ENCODE measurements around the gene GIGYF2. TPM values are rescaled to one million over a fixed set of nuclear protein-coding genes. Genes with fewer than 3 reads are reported as not detected.

The GIGYF2 gene
- total and polyA plus RNA-seq, 2 of the 4 experiments (the other 2 are of a cell fraction) = 14.7 to 66.0 TPM

GRCh38 chr2:232889876-232890401 lies 192.8 kb downstream of the GIGYF2 start:
- H2AFZ ChIP-seq (replicated peaks; ENCODE audit: low read length, poor library complexity) = no peak overlapping the region
- dilution Hi-C loops (cut with HindIII; ENCODE audit: low sequenced_read_pairs, unreplicated experiment) (no loop called here), intact Hi-C loops (cut with micrococcal nuclease) (no loop called here), in situ Hi-C loops (cut with MboI; ENCODE audit: low sequenced_read_pairs) (no loop called here)
- no peaks in the 10 kb centered on the region for H3K79me1 ChIP-seq (ENCODE audit: low read depth in 1 of 2, low read length in 2 of 2)
- no peak overlapping the region for H3K18ac ChIP-seq (ENCODE audit: low read depth, low read length)
- DNase-seq (no peak), ATAC-seq (ENCODE audit: low read depth) (no peak)
- H3K23ac ChIP-seq (ENCODE audit: low read depth, low read length) = no peak overlapping the region
- H3K56ac ChIP-seq (ENCODE audit: extremely low read depth, insufficient read depth, low read length) = no peak overlapping the region
- no peak overlapping the region for H2AK9ac ChIP-seq (replicated peaks; ENCODE audit: low read depth, low read length, poor library complexity)
- no peak overlapping the region for H2BK20ac ChIP-seq (ENCODE audit: low read depth, low read length)
- no peak overlapping the region for H3K27ac ChIP-seq (ENCODE audit: insufficient read depth, low read length)
- BruUV-seq (replicated peaks) = no TSS peak
- no peak overlapping the region for H2BK120ac ChIP-seq (ENCODE audit: low read depth, low read length)
- peaks cover 4% of the 10 kb centered on the region; the same call in 1 of the 2 replicates for H3K27me3 ChIP-seq (ENCODE audit: control insufficient read depth, insufficient read depth, low read length)
- CTCF ChIA-PET = no interaction called here
- peaks cover 10% of the 10 kb centered on the region; the same call in 1 of the 2 replicates for H3K9me1 ChIP-seq (ENCODE audit: insufficient read depth, low read length)
- no peak overlapping the region for H2AK5ac ChIP-seq (ENCODE audit: low read depth, low read length)
- TF ChIP-seq BHLHE40 (IDR thresholded peaks at IDR 0.05; ENCODE audit: low read depth, low read length) (no peak), RAD21 (IDR thresholded peaks at IDR 0.05; ENCODE audit: low read length) (no peak), CTCF (conservative IDR thresholded peaks at IDR 0.05; ENCODE audit: low read depth, low read length) (no peak), SMC3 (IDR thresholded peaks at IDR 0.05; ENCODE audit: low read depth, low read length) (no peak), MAFK (IDR thresholded peaks at IDR 0.05; ENCODE audit: low read depth, low read length) (no peak), POLR2A (IDR thresholded peaks at IDR 0.05; ENCODE audit: low read depth, low read length) (no peak), ELK1 (IDR thresholded peaks at IDR 0.05; ENCODE audit: borderline replicate concordance, low read depth, low read length) (no peak), MXI1 (IDR thresholded peaks at IDR 0.05; ENCODE audit: borderline replicate concordance, low read depth, low read length) (no peak), RFX5 (IDR thresholded peaks at IDR 0.05; ENCODE audit: low read depth, low read length) (no peak), CHD1 (IDR thresholded peaks at IDR 0.05; ENCODE audit: low read depth, low read length) (no peak), NFE2L2 (IDR thresholded peaks at IDR 0.05; ENCODE audit: low read depth, low read length) (no peak), FOS (IDR thresholded peaks at IDR 0.05; ENCODE audit: low read depth, low read length) (no peak), MAZ (IDR thresholded peaks at IDR 0.05; ENCODE audit: borderline replicate concordance, low read depth, low read length) (no peak), USF2 (IDR thresholded peaks at IDR 0.05; ENCODE audit: low read depth, low read length) (no peak)
- no peak overlapping the region for H3K4me3 ChIP-seq (ENCODE audit: insufficient read depth, low read depth, low read length)
- H2BK5ac ChIP-seq (ENCODE audit: low read depth, low read length, poor library complexity, severe bottlenecking) = no peak overlapping the region
- POLR2A ChIA-PET (ENCODE audit: unreplicated experiment) = no interaction called here
- H4K8ac ChIP-seq (ENCODE audit: low read depth in 2 of 2, low read length in 2 of 2) = no peak overlapping the region
- no peak overlapping the region for H2BK15ac ChIP-seq (ENCODE audit: low read depth, low read length)
- H3K9me3 ChIP-seq (ENCODE audit: control insufficient read depth, insufficient read depth, low read length) = no peaks in the 10 kb centered on the region
- WGBS, 2 experiments (ENCODE audit: extremely low coverage in 2 of 2, insufficient read length in 1 of 2) = no CpG with 5 or more reads among the region's 5 CpGs
- no peak overlapping the region for H4K91ac ChIP-seq (ENCODE audit: insufficient read depth, low read depth, low read length)
- no peaks in the 10 kb centered on the region for H3K36me3 ChIP-seq (ENCODE audit: control insufficient read depth, insufficient read depth, low read length)
- no peak overlapping the region for H3K4me2 ChIP-seq (ENCODE audit: low read depth, low read length)
- no peak overlapping the region for H3K14ac ChIP-seq (replicated peaks; ENCODE audit: low read depth, low read length)
- H3K9ac ChIP-seq (ENCODE audit: low read depth, low read length) = no peak overlapping the region
- no peak overlapping the region for H4K5ac ChIP-seq (ENCODE audit: low read depth, low read length)
- no peaks in the 10 kb centered on the region for H4K20me1 ChIP-seq (ENCODE audit: insufficient read depth, low read length)
- no peak overlapping the region for H3K4ac ChIP-seq (ENCODE audit: low read depth, low read length)
- H3K4me1 ChIP-seq (ENCODE audit: control insufficient read depth, insufficient read depth, low read length) = peaks cover 1% of the 10 kb centered on the region; the same call in 1 of the 2 replicates

Data from IMR-90 (cell line).